Measurements from ENCODE around the gene NLRC5.
"Not testable (repeated sequence)": the region's sequence is repeated elsewhere in the genome, so short reads cannot be mapped to it uniquely, and the experiment has no call there.

The NLRC5 gene

DNA sequence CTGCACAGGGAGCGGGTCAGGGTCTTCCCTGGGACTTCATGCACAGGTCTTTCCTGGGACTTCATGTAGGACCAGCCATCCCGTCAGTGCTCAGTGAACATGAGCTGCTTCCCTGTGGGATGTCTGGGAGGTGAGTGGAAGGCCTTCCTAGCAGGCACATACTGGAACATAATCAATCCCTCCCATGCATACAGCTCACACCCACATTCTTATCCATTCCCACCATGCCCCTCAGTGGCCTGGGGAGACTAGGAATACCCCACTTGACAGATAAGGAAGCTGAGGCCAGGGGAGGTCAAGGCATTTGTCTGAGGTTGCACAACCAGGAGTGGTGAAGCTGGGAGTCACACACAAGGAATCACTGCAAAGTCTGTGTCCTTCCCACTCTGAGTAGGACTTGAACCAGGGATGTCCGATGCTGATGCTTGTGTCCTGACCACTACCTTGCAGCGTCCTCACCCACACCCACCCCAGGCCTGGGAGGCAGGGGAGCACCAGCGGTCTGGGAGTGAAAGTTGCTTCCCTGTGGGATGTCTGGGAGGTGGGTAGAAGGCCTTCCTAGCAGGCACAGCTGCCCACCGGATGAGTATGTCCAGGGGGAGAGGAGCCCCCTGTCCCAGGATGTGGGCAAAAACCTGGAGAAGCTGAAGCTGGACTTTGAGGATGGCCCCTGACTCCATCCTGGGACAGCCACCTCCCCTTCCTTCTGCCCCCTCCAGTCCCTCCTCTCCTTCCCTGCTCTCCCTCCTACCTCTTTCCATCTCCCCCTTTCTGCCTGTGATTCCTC lies 1.0 kb upstream of the NLRC5 start:
- H3K4me3 Mint-ChIP-seq = peak overlapping the region; percentile 81
- no peak for DNase-seq (ENCODE audit: low spot score in 2 of 2)
- no peaks in the 10 kb centered on the region for H3K9me3 Mint-ChIP-seq
- peak overlapping the region; percentile 96 for H3K27ac Mint-ChIP-seq (ENCODE audit: low read depth)
- no peak for ATAC-seq (replicated peaks; ENCODE audit: extremely low read depth, poor library complexity, severe bottlenecking)
- peaks cover 76% of the 10 kb centered on the region for H3K4me1 Mint-ChIP-seq
- peaks cover 41% of the 10 kb centered on the region for H3K36me3 Mint-ChIP-seq (ENCODE audit: insufficient read depth)
- H3K27me3 Mint-ChIP-seq = no peaks in the 10 kb centered on the region

DNA sequence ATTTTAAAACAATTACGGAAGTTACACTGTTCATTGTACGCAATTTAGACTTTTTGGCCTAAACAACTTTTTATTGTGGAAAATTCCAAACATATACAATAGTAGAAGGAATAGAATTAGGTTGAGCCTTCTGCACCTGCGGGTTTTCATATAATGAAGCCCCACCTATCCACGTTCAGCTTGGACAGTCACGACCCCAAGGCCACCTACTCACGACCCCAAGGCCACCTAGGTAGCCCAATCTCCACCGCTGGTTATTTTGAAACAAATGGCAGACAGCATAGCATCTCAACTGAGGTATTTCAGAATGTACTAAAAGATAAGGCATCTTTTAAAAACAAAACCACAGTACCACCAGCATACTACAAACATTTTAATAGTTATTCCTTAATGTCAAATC lies 631 bp downstream of the NLRC5 start:
- H3K4me3 Mint-ChIP-seq = peak overlapping the region; percentile 81
- ATAC-seq (replicated peaks; ENCODE audit: extremely low read depth, poor library complexity, severe bottlenecking) (no peak), DNase-seq (ENCODE audit: low spot score in 2 of 2) (no peak)
- H3K4me1 Mint-ChIP-seq = peaks cover 85% of the 10 kb centered on the region
- peaks cover 47% of the 10 kb centered on the region for H3K36me3 Mint-ChIP-seq (ENCODE audit: insufficient read depth)
- no peaks in the 10 kb centered on the region for H3K27me3 Mint-ChIP-seq
- no peaks in the 10 kb centered on the region for H3K9me3 Mint-ChIP-seq
- peak overlapping the region; percentile 96 for H3K27ac Mint-ChIP-seq (ENCODE audit: low read depth)

DNA sequence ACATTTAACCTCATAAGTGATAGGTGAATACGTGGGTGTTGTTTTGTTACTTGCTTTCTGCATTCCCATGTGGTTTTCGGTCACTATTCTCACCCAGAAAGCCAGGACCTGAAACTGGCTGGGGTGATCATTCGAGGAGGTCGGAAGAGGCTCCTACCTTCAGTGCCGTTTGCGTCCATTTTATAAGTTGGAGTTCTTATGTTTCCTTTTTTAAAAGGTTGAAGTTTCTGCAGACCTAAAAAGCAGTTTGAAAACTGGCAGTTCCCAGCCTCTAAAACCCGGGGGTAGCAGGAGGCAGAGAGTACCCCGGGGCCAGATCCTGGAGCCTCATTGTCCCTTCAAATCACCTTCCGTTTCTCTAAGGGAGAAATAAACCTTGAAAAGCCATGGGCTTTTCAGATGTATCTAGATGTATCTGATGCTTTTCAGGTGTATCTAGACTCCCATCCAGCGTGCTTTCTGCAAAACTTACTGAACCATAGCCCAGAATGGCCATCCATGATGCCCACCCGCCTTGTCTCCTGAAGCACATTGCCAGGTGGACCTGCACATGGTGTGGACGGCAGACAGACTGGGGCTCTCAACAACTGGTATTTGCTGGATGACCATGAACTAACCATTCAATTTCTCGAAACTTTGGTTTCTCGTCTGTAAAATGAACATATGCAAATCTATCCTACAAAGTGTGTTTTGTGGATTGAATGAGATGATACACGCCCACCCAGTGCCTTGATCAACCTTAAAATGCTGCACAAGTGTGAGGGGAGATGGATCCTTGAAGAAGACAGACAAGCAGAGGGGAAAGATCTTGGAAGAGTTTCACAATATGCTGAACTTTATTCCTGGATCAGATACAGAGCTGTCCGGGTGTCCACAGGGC lies 1.3 kb downstream of the NLRC5 start:
- H3K27me3 Mint-ChIP-seq = no peaks in the 10 kb centered on the region
- H3K9me3 Mint-ChIP-seq = no peaks in the 10 kb centered on the region
- DNase-seq (ENCODE audit: low spot score in 2 of 2) (no peak), ATAC-seq (replicated peaks; ENCODE audit: extremely low read depth, poor library complexity, severe bottlenecking) (no peak)
- H3K36me3 Mint-ChIP-seq (ENCODE audit: insufficient read depth) = peaks cover 51% of the 10 kb centered on the region
- H3K27ac Mint-ChIP-seq (ENCODE audit: low read depth) = peak overlapping the region; percentile 96
- H3K4me1 Mint-ChIP-seq = peaks cover 84% of the 10 kb centered on the region
- H3K4me3 Mint-ChIP-seq = peak overlapping the region; percentile 81

DNA sequence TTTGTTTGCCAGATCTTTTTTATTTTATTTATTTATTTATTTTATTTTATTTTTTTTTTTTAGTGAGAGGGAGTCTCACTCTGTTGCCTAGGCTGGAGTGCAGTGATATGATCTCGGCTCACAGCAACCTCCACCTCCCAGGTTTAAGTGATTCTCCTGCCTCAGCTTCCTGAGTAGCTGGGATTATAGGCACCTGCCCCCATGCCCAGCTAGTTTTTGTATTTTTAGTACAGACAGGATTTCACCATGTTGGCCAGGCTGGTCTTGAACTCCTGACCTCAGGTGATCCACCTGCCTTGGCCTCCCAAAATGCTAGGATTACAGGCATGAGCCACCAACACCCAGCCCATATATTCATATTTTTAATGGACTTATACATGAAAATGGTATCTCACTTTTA lies 3.1 kb downstream of the NLRC5 start:
- Mint-ChIP-seq H3K27ac (ENCODE audit: low read depth) (peak overlapping the region; percentile 96), H3K4me1 (peaks cover 82% of the 10 kb centered on the region), H3K36me3 (ENCODE audit: insufficient read depth) (peaks cover 60% of the 10 kb centered on the region), H3K4me3 (peak overlapping the region; percentile 81)
- DNase-seq (ENCODE audit: low spot score in 2 of 2); ATAC-seq (replicated peaks; ENCODE audit: extremely low read depth, poor library complexity, severe bottlenecking); H3K9me3 Mint-ChIP-seq; H3K27me3 Mint-ChIP-seq: not testable (repeated sequence)

DNA sequence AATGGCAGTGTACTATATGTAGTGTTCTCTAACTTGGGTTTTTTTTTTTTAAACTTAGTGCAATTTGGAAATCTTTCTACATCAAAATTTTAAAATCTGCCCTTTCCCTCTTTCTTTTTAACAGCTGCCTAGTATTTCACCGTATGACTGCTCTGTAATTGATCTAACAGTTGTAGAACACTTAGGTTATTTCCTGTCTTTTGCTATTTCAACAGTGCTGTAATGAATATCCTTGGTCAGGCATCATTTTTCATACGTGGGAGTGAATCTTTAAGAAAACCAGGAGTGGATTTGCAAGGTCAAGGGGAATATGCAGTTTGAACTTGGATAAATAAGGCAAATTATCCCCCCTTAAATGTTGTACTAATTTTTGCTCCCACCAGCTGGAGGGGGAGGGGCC lies 3.8 kb downstream of the NLRC5 start:
- H3K27ac Mint-ChIP-seq (ENCODE audit: low read depth) = peak overlapping the region; percentile 96
- H3K36me3 Mint-ChIP-seq (ENCODE audit: insufficient read depth) = peaks cover 65% of the 10 kb centered on the region
- DNase-seq (ENCODE audit: low spot score in 2 of 2) (no peak), ATAC-seq (replicated peaks; ENCODE audit: extremely low read depth, poor library complexity, severe bottlenecking) (no peak)
- no peaks in the 10 kb centered on the region for H3K27me3 Mint-ChIP-seq
- H3K4me1 Mint-ChIP-seq = peaks cover 81% of the 10 kb centered on the region
- peak overlapping the region; percentile 81 for H3K4me3 Mint-ChIP-seq
- H3K9me3 Mint-ChIP-seq = no peaks in the 10 kb centered on the region

DNA sequence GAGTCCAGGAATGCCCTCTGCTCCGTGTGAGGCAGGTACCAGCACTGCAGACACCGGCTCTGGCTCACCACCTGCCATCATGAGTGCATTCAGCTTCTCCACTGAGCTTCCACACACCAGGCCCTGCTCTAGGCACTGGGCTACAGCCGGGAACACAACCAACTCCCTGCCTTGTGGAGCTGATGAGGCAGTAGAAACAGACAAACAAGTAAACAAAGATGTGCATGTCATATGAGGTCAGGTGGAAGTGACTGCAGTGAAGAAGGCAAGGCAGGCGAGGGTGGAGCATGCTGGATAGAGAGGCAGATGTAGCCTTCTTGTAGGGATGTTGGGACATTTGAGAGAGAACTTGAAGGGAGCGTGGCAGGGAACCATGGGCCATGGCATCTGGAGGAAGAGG lies 5.0 kb downstream of the NLRC5 start:
- peak overlapping the region; percentile 96 for H3K27ac Mint-ChIP-seq (ENCODE audit: low read depth)

DNA sequence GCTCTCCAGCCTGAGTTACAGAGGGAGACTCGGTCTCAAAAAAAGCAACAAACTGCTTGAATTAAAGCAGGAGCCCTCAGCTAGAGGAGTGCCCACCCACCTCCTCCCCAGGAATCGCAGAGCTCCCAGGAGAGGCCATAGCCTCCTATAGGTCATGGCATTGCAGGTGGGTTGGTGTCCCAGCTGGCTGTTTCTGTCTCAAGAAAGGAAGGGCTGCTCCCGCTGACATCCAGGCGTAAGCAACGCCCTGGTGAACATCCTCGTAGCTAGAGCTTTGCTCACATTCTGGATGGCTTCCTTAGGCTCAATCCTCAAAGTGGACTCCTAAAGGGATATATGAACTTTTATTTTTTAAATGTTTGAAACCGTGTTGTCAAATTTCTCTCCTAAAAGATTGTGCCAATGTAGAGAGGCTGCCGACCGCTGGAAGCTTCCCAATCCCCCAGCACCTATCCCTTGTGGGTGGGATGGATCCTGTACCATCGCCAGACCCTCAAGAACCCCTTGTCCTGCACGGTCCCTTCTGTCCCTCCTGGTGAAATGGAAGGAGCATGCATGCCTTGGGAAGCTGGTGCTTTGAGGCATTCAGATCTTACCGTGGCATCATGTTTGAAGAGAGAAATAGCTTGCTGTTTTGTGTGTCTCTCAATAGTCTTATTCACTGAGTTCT lies 5.9 kb downstream of the NLRC5 start:
- H3K4me3 Mint-ChIP-seq = peak overlapping the region; percentile 81

More for the DNA sequence above, 5.0 kb downstream of the NLRC5 start:
- H3K4me1 Mint-ChIP-seq = peaks cover 81% of the 10 kb centered on the region
- no peak for DNase-seq (ENCODE audit: low spot score in 2 of 2)
- no peak for ATAC-seq (replicated peaks; ENCODE audit: extremely low read depth, poor library complexity, severe bottlenecking)
- H3K27me3 Mint-ChIP-seq = no peaks in the 10 kb centered on the region
- peaks cover 68% of the 10 kb centered on the region for H3K36me3 Mint-ChIP-seq (ENCODE audit: insufficient read depth)
- peak overlapping the region; percentile 81 for H3K4me3 Mint-ChIP-seq
- H3K9me3 Mint-ChIP-seq = no peaks in the 10 kb centered on the region

DNA sequence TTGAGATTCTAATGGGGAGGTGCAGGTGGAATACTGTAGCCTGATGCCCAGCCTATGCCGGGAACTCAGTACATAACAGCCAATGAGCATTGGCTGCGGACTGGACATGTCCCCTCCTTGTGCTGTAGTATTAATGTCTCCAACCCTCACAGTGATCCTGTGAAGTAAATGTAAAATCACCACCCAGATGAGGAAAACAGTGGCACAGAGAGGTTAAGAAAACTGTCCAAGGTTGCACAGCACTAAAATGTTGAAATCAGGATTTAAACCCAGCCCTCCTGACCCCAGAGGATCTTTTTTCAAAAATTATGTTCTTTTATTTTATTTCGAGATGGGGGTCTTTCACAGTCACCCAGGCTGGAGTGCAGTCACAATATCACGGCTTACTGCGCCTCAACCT lies 7.9 kb downstream of the NLRC5 start:
- peaks cover 53% of the 10 kb centered on the region for H3K36me3 Mint-ChIP-seq (ENCODE audit: insufficient read depth)
- H3K27ac Mint-ChIP-seq (ENCODE audit: low read depth) = peak overlapping the region; percentile 46
- peak overlapping the region; percentile 81 for H3K4me3 Mint-ChIP-seq
- DNase-seq (ENCODE audit: low spot score in 2 of 2) (no peak), ATAC-seq (replicated peaks; ENCODE audit: extremely low read depth, poor library complexity, severe bottlenecking) (no peak)
- H3K4me1 Mint-ChIP-seq = peaks cover 89% of the 10 kb centered on the region
- H3K9me3 Mint-ChIP-seq = no peaks in the 10 kb centered on the region
- no peaks in the 10 kb centered on the region for H3K27me3 Mint-ChIP-seq

More for the DNA sequence above, 5.9 kb downstream of the NLRC5 start:
- Mint-ChIP-seq H3K4me1 (peaks cover 86% of the 10 kb centered on the region), H3K27ac (ENCODE audit: low read depth) (peak overlapping the region; percentile 96), H3K9me3 (no peaks in the 10 kb centered on the region), H3K36me3 (ENCODE audit: insufficient read depth) (peaks cover 63% of the 10 kb centered on the region), H3K27me3 (no peaks in the 10 kb centered on the region)
- DNase-seq (ENCODE audit: low spot score in 2 of 2) = no peak
- no peak for ATAC-seq (replicated peaks; ENCODE audit: extremely low read depth, poor library complexity, severe bottlenecking)

DNA sequence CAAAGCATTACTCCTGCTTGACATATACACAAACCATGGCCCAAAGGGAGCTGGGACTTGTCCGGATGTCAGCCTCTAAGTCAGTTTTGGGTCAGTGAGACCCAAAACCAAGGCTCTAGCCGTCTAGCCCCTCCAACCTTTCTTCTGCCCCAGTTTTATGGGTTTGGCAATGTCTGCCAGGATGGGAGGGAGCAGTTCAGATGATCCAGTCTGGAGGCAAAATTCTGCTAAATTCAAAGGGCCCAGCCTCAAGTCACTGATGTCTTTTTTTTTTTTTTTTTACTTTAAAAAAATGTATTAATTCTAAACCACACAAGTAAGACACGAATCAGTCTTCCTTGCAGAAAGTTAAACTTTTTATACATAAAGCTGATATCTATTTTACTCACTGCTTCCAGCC lies 8.6 kb downstream of the NLRC5 start:
- Mint-ChIP-seq H3K4me3 (peak overlapping the region; percentile 81), H3K27me3 (no peaks in the 10 kb centered on the region), H3K27ac (ENCODE audit: low read depth) (peak overlapping the region; percentile 97), H3K4me1 (peaks cover 93% of the 10 kb centered on the region), H3K36me3 (ENCODE audit: insufficient read depth) (peaks cover 49% of the 10 kb centered on the region), H3K9me3 (no peaks in the 10 kb centered on the region)
- DNase-seq (ENCODE audit: low spot score in 2 of 2) (no peak), ATAC-seq (replicated peaks; ENCODE audit: extremely low read depth, poor library complexity, severe bottlenecking) (no peak)

DNA sequence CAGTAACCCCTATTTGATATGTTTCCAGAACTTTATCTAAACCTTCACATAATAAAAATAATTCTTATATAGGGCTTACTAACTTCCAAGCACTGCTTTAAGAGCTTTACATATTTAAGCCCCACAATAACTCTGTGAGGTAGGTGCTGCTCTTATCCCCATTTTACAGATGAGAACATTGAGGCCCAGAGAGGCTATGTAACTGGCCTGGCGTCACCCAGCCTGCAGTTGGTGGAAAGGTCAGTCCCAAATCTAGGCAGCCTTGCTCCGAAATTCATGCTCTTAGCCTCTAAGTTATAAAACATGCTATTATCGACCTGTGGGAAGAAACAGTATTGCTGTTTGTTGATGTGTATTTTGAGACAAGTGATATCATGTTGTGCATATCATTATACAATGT lies 9.0 kb downstream of the NLRC5 start:
- Mint-ChIP-seq H3K4me1 (peaks cover 93% of the 10 kb centered on the region), H3K27ac (ENCODE audit: low read depth) (peak overlapping the region; percentile 97), H3K4me3 (peak overlapping the region; percentile 77), H3K27me3 (no peaks in the 10 kb centered on the region), H3K36me3 (ENCODE audit: insufficient read depth) (peaks cover 46% of the 10 kb centered on the region), H3K9me3 (no peaks in the 10 kb centered on the region)
- DNase-seq (ENCODE audit: low spot score in 2 of 2) (no peak), ATAC-seq (replicated peaks; ENCODE audit: extremely low read depth, poor library complexity, severe bottlenecking) (no peak)

DNA sequence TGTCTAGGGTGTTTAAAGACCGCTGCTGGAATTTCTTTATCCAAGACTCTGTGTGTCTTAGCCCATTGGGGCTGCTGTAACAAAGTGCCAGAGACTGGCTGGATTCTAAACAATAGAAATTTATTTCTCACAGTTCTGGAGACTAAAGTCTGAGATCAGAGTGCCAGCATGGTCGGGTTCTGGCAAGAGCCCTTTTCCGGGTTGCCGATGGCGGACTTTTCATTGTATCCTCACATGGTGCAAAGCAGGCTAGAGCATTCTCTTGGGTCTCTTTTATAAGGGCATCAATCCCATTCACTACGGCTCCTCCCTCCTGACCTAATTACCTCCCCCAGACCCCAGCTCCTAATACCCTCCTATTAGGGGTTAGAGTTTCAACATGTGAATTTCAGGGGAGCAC lies 9.5 kb downstream of the NLRC5 start:
- no peak for ATAC-seq (replicated peaks; ENCODE audit: extremely low read depth, poor library complexity, severe bottlenecking)
- peak overlapping the region; percentile 77 for H3K4me3 Mint-ChIP-seq
- no peaks in the 10 kb centered on the region for H3K9me3 Mint-ChIP-seq
- peaks cover 93% of the 10 kb centered on the region for H3K4me1 Mint-ChIP-seq
- no peaks in the 10 kb centered on the region for H3K27me3 Mint-ChIP-seq
- DNase-seq (ENCODE audit: low spot score in 2 of 2) = no peak
- H3K27ac Mint-ChIP-seq (ENCODE audit: low read depth) = peak overlapping the region; percentile 97
- peaks cover 47% of the 10 kb centered on the region for H3K36me3 Mint-ChIP-seq (ENCODE audit: insufficient read depth)

DNA sequence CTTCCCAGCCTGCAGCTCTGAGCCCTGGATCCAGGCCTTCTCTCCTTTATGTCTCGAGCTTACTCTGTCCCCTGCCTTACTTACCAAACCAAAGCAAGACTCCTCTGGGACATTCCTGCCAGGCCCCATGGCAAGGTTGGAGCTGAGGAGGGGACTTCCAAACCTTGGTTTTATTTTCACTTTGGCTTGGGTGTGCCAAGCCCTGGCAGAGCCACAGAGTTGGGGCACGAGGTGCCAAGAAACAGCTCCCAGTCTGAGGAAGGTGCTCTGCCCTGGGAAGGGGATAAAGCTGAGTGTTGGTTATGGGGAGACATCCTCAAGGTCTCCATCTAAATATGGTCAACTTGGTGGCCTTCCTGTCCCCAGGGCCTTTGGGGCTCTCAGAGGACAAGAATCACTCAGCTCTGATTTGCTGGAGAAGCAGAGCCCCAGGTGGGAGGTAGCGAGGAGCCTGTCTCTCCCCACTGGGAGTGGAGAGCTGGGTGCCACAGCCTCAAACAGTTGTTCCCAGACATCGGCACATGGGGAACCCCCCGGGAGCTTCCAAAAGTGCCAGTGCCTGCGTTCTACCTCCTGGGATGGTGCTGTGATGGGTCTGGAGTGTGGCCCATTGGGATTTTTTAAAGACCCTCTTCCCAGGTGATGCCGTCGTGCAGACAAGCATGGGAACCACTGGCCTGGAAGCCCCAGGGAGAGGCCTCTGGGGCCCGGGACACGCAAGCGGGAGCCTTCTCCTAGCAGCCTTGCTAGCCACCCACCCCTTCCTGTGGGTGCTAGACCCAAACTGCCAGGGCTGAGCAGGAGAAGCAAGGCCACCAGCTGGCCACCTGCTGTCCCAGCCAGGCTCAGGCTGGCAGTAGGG lies 10.3 kb downstream of the NLRC5 start:
- H3K27me3 Mint-ChIP-seq = no peaks in the 10 kb centered on the region
- ATAC-seq (replicated peaks; ENCODE audit: extremely low read depth, poor library complexity, severe bottlenecking) = peak; percentile 44
- H3K36me3 Mint-ChIP-seq (ENCODE audit: insufficient read depth) = peaks cover 47% of the 10 kb centered on the region
- H3K4me1 Mint-ChIP-seq = peaks cover 93% of the 10 kb centered on the region
- H3K4me3 Mint-ChIP-seq = peak overlapping the region; percentile 77
- H3K27ac Mint-ChIP-seq (ENCODE audit: low read depth) = peak overlapping the region; percentile 97
- no peak for DNase-seq (ENCODE audit: low spot score in 2 of 2)
- H3K9me3 Mint-ChIP-seq = no peaks in the 10 kb centered on the region
